SJSA1 (cell line): ENCODE data around the gene OCSTAMP. TPM values are rescaled to one million over a fixed set of nuclear protein-coding genes. Genes with fewer than 3 reads are reported as not detected.

ENCODE experiments used
- DNase-seq, 2 experiments: peaks; one replicate each; pipeline ENCODE4 v3.0.0-alpha.2; 2015 to 2020; ENCODE audit warnings: low spot score in 2 of 2, low read depth in 1 of 2
- H3K27ac ChIP-seq: fragments of 250-450 bp; sonication (Bioruptor Pico); 2 replicates; pipeline ENCODE4 v1.5.1; 2020; ENCODE audit warnings: mild to moderate bottlenecking, moderate library complexity
- H3K27me3 ChIP-seq: fragments of 250-450 bp; sonication (Bioruptor Pico); replicated peaks from 2 replicates; pipeline ENCODE4 v1.5.1; 2020; ENCODE audit warnings: mild to moderate bottlenecking, moderate library complexity
- H3K36me3 ChIP-seq: fragments of 250-450 bp; sonication (Bioruptor Pico); 2 replicates; pipeline ENCODE4 v1.5.1; 2020; ENCODE audit warnings: mild to moderate bottlenecking
- H3K4me1 ChIP-seq: fragments of 250-450 bp; sonication (Bioruptor Pico); replicated peaks from 2 replicates; pipeline ENCODE4 v1.6.1; 2021; ENCODE audit warnings: mild to moderate bottlenecking
- H3K4me3 ChIP-seq: fragments of 250-450 bp; sonication (Bioruptor Pico); 2 replicates; pipeline ENCODE4 v1.5.1; 2020; ENCODE audit warnings: mild to moderate bottlenecking
- H3K9me3 ChIP-seq: fragments of 250-450 bp; sonication (Bioruptor Pico); replicated peaks from 2 replicates; pipeline ENCODE4 v1.5.1; 2020; ENCODE audit warnings: mild to moderate bottlenecking
- total RNA-seq: library from RNA; depleted of rRNA; stranded (reverse); fragments of >200 nt; shearing (Covaris generic); gene quantifications from 2 replicates; pipeline ENCODE4 v1.2.3, GENCODE V29; 2014

OCSTAMP gene
- total RNA-seq, 1 experiment from 2014 or later = not detected

DNA sequence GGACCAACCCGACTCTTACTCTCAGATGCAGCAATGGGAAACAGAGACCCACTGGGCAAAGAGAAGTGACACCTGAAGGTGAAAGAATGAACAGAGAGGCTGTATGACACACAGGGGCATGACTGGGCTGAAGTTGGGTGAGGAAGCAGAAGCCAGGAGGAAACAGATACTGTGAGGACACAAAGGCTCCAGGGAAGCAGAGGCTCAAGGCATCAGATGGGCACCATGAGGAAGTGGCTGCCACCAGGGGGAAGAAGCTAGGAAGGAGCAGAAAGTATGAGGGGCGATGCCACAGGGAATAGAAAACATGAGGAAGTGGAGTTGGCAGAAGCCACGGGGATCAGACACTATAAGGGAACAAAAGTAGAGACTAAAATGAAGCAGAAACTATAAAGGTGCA is 30.9 kb upstream of the OCSTAMP start:
- Histone ChIP-seq H3K27me3 (no peaks in the 10 kb centered on the region), H3K9me3 (no peaks in the 10 kb centered on the region), H3K27ac (no peak overlapping the region), H3K4me3 (no peak overlapping the region), H3K4me1 (no peaks in the 10 kb centered on the region), H3K36me3 (no peaks in the 10 kb centered on the region)
- DNase-seq = no peak

DNA sequence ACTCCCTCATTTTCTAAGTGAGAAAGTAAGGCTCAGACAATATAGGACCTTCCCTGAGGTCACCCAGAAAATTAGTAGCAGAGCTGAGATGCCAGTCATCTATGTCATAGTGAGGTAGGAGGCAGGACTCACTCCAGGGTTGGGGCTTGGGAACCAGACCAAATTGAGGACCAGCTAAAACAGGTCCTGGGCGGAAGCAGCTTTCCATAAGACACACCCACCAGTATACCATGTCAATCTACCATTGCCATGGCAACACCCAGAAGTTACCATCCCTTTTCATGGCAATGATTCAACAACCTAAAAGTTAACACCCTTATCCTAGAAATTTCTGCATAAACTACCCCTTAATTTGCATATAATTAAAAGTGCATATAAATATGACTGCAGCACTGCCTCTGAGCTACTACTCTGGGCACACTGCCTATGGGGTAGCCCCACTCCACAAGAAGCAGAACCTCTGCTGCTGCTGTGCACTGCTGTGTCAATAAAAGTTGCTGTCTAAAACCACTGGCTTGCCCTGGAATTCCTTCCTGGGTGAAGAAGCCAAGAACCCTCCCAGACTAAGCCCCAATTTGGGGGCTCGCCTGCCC is 30.3 kb upstream of the OCSTAMP start:
- no peaks in the 10 kb centered on the region for H3K36me3 ChIP-seq
- H3K27ac ChIP-seq = no peak overlapping the region
- no peak overlapping the region for H3K4me3 ChIP-seq
- DNase-seq = no peak
- no peaks in the 10 kb centered on the region for H3K4me1 ChIP-seq
- H3K9me3 ChIP-seq = no peaks in the 10 kb centered on the region
- no peaks in the 10 kb centered on the region for H3K27me3 ChIP-seq

DNA sequence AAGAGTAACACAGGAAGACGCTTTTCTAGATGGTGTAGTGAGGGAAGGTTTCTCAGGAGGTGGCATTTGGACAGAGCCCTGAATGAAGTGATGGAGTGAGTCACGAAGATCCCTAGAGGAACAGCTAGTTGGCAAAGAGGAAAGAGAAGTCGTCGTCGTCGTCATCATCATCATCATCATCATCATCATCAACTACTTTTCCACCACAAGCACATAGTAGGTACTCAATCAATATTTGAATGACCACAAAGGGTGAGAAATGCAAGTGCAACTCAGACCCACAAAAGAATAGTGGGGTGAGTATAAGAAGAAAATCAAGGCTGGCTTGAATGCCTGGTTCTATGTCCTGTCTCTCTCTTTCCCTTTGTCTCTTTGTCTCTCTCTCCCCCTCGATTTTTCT is 28.3 kb upstream of the OCSTAMP start:
- H3K9me3 ChIP-seq = no peaks in the 10 kb centered on the region
- no peak overlapping the region for H3K4me3 ChIP-seq
- no peaks in the 10 kb centered on the region for H3K27me3 ChIP-seq
- H3K4me1 ChIP-seq = no peaks in the 10 kb centered on the region
- no peak overlapping the region for H3K27ac ChIP-seq
- no peak for DNase-seq
- no peaks in the 10 kb centered on the region for H3K36me3 ChIP-seq

DNA sequence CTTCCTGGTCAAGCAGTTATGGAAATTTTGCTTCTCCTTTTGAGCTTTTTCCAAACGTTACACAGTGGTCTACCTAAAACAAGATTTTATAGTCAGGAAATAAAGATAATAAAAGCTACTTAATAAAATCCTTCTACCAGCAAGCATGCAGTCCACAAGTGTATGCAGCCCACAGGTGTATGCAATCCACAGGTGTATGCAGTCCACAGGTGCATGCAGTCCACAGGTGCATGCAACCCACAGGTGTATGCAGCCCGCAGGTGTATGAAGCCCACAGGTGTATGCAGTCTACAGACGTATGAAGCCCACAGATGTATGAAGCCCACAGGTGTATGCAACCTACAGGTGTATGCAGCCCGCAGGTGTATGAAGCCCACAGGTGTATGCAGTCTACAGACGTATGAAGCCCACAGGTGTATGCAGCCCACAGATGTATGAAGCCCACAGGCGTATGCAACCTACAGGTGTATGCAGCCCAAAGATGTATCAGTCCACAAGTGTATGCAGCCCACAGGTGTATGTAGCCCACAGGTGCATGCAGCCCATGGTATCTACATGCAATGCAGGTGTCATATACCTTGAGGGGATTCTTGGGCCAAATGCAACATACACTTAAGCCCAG is 26.4 kb upstream of the OCSTAMP start:
- Histone ChIP-seq H3K9me3 (no peaks in the 10 kb centered on the region), H3K4me1 (no peaks in the 10 kb centered on the region), H3K4me3 (no peak overlapping the region), H3K27me3 (no peaks in the 10 kb centered on the region), H3K36me3 (no peaks in the 10 kb centered on the region), H3K27ac (no peak overlapping the region)
- DNase-seq = no peak

DNA sequence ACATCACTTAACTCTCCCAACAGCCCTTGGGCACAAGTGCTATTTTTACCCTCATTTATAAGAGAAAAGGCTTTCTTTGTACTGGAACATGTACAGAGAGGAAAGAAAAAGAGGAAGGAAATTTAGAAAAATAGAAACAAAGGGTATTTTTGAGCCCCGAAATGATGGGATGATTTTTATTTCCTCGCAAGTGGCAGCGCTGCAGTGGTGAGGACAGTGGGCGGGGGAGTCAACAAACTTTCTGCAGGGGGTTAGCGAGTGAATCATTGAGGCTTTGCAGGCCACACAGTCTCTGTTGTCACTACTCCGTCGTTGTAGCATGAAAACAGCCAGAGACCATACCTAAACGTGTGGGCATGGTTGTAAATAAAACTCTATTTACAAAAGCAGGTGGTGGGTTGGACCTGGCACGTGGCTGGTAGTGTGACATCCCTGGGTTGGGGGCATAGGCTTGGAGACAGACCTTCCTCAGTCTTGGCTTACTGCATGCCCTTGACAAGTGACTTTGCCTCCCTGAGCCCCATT is 25.5 kb upstream of the OCSTAMP start:
- H3K9me3 ChIP-seq = no peaks in the 10 kb centered on the region
- no peak for DNase-seq
- H3K4me3 ChIP-seq = no peak overlapping the region
- no peaks in the 10 kb centered on the region for H3K36me3 ChIP-seq
- H3K4me1 ChIP-seq = no peaks in the 10 kb centered on the region
- peaks cover 4% of the 10 kb centered on the region; the same call in 1 of the 2 replicates for H3K27me3 ChIP-seq
- no peak overlapping the region for H3K27ac ChIP-seq

DNA sequence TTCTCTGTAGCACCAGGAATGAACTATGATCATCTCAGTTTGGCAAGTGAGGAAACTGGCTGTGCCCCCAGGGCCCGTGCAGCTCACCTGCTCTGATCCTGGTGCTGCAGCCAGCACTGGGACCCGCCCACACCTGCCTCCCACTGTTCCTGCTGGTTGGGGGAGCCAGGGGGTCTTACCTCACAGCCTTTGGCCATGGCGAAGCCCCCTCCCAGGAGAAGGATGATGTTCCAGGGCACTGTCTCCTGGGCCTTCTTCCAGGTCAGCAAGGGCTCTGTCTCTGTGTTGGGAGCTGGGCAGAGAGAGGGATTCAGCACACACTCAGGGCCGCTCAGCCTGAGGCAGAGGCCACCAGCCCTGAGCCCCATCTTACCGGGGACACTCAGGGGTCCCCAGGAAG is 24.9 kb upstream of the OCSTAMP start:
- no peaks in the 10 kb centered on the region for H3K9me3 ChIP-seq
- no peaks in the 10 kb centered on the region for H3K4me1 ChIP-seq
- H3K27ac ChIP-seq = no peak overlapping the region
- no peak for DNase-seq
- H3K4me3 ChIP-seq = no peak overlapping the region
- H3K27me3 ChIP-seq = peaks cover 9% of the 10 kb centered on the region; the same call in 1 of the 2 replicates
- no peaks in the 10 kb centered on the region for H3K36me3 ChIP-seq

DNA sequence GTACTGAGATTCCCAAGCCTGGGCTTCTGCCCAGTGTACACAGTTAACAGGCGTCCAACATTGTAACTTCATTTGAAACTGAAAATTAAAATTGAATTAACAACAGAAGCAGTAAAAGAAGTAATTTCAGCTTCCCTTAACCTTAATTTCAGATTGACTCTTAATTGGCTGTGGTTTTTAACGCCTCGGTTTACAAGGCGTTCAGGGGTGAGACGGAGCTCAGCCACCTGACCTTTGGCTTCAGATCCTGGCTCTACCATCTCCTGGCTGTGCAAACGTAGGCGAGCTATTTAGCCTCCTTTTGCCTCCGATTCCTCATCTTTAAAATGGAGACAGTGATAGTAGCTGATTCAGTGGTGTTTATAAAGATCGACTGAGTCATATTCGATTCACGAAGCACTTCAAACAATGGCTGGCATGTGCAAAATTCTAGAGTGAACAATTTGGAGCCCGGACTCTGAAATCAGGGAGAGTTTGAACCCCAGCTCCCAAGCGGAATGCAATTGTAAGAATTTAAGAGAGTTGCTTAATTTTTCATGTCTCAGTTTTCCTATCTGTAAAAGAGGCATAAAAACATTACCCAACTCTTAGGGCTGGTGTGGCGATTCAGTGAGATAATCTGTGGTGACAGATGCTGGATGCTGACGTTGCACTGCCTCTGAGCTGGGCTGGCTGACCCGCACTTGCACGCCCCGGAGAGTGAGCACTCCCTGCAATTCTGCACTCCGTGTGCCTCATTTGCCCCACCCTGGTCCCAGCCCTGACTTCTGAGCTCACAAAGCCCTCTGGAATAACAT is 23.5 kb upstream of the OCSTAMP start:
- H3K27ac ChIP-seq = no peak overlapping the region
- H3K4me3 ChIP-seq = no peak overlapping the region
- H3K27me3 ChIP-seq = peaks cover 15% of the 10 kb centered on the region
- H3K36me3 ChIP-seq = no peaks in the 10 kb centered on the region
- no peaks in the 10 kb centered on the region for H3K4me1 ChIP-seq
- DNase-seq = peak in 1 of 2 experiments; percentile 3
- no peaks in the 10 kb centered on the region for H3K9me3 ChIP-seq

DNA sequence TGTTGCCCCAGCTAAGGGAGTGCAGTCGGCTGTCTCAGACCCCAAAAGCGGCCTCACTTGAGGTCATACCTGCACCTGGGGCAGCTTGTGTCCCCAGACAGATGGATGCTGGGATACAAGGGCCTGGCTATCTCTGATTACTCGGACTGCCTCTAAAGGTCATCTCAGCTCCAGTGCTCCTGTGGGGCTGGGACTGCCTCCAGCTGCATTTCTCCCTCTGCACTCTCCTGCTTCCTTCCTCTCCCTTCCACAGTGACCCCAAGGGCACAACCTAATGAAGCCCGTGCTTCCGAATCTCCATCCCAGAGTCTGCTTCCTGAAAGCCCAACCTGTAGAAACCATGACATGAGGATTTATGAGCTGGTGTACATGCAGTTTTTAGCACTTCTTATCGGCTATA is 22.8 kb upstream of the OCSTAMP start:
- Histone ChIP-seq H3K27ac (no peak overlapping the region), H3K4me3 (no peak overlapping the region)
- DNase-seq = no peak

DNA sequence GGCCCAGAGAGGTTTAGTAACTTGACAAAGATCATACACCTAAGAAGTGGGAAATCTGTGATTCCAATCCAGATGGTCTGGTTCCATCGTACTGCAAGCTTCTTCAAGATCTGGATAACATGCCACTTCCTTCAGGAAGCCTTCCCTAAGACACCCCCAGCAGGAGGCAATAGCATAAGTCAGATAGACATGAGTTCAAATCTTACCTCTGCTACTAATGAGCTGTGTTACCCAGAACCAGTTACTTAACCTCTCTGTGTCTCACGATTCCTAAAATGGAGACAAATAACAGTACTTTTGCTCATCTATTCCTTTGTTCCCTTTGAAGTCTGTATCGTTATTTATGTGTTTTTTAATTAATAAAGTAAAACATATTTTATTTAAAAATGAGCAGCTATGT is 22.3 kb upstream of the OCSTAMP start:
- Histone ChIP-seq H3K36me3 (no peaks in the 10 kb centered on the region), H3K27ac (no peak overlapping the region), H3K27me3 (peaks cover 18% of the 10 kb centered on the region), H3K9me3 (no peaks in the 10 kb centered on the region), H3K4me3 (no peak overlapping the region), H3K4me1 (no peaks in the 10 kb centered on the region)
- DNase-seq = no peak

More for the DNA sequence above, 22.8 kb upstream of the OCSTAMP start:
- no peaks in the 10 kb centered on the region for H3K4me1 ChIP-seq
- H3K36me3 ChIP-seq = no peaks in the 10 kb centered on the region
- no peaks in the 10 kb centered on the region for H3K9me3 ChIP-seq
- H3K27me3 ChIP-seq = peaks cover 18% of the 10 kb centered on the region

DNA sequence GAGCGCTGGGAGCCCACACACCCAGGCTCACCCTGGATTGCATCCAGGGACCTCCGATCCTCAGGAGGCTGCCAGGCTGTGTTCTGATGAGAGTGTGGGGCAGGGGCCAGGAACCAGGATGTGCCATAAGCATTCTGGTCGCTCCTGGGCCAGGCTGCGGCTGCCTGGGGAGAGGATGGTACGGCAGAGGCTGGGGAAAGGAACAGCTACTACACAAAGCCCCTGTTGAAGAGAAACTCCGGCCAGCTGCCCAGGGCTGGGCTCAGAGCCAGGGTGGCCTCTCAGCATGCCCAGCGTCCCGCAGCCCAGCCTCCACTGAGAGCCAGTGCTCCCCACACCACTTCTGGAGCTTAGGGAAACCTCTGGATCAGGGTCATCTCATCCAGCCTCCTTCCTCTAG is 21.7 kb upstream of the OCSTAMP start:
- Histone ChIP-seq H3K4me3 (no peak overlapping the region), H3K9me3 (no peaks in the 10 kb centered on the region), H3K4me1 (no peaks in the 10 kb centered on the region), H3K27ac (no peak overlapping the region), H3K27me3 (peaks cover 18% of the 10 kb centered on the region), H3K36me3 (no peaks in the 10 kb centered on the region)
- no peak for DNase-seq

DNA sequence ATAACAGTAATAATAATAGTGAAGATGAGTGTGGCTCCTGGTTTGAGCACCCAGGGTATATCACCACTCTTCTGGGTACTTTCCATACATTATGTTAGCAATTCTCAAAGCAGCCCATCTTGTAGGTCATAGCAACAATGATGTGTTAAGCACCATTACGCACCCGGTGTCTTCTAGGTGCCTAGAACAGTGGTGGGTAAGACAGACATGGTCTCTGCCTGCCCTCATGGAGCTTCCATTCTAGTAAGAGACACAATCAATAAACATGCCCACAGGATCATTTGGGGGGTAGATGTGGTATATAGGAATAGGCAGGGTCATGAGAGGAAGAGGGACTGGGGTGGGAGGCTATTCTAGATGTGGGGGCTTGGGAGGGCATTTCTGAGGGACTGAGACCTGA is 21.0 kb upstream of the OCSTAMP start:
- no peaks in the 10 kb centered on the region for H3K4me1 ChIP-seq
- H3K9me3 ChIP-seq = no peaks in the 10 kb centered on the region
- peaks cover 18% of the 10 kb centered on the region for H3K27me3 ChIP-seq
- no peak overlapping the region for H3K4me3 ChIP-seq
- H3K27ac ChIP-seq = no peak overlapping the region
- no peaks in the 10 kb centered on the region for H3K36me3 ChIP-seq
- no peak for DNase-seq

DNA sequence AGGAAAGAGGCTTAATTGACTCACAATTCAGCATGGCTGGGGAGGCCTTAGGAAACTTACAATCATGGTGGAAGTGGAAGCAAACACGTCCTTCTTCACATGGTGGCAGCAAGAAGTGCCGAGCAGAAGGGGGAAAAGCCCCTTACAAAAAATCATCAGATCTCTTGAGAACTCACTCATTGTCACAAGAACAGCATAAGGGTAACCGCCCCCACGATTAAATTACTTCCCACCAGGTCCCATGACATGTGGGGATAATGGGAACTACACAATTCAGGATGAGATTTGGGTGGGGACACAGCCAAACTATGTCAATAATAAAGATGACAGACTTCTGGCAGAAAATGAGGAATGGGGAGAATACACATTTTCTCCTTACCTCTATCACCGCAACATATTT is 20.5 kb upstream of the OCSTAMP start:
- H3K4me1 ChIP-seq = no peaks in the 10 kb centered on the region
- H3K9me3 ChIP-seq = no peaks in the 10 kb centered on the region
- DNase-seq = no peak
- no peak overlapping the region for H3K4me3 ChIP-seq
- peaks cover 18% of the 10 kb centered on the region for H3K27me3 ChIP-seq
- no peak overlapping the region for H3K27ac ChIP-seq
- H3K36me3 ChIP-seq = no peaks in the 10 kb centered on the region

DNA sequence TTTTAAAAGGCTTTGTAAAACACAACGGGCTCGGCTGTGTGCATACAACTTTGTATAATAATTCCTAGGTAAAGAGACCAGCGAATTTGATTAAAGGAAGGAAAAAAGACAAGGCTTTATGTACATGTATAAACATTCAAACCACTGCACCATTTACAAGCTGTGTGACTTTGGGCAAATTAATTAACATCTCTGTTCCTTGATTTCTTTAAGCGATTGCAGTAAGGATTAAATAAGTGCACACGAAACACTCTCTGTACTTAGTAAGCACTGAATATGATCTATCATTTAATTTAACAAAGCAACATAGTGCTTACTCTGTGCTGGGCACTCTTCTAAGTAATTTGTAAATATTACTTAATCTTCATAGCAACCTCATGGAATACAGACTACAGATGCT is 19.5 kb upstream of the OCSTAMP start:
- Histone ChIP-seq H3K27me3 (peaks cover 18% of the 10 kb centered on the region), H3K36me3 (no peaks in the 10 kb centered on the region), H3K4me3 (no peak overlapping the region), H3K27ac (no peak overlapping the region), H3K4me1 (no peaks in the 10 kb centered on the region), H3K9me3 (no peaks in the 10 kb centered on the region)
- no peak for DNase-seq

DNA sequence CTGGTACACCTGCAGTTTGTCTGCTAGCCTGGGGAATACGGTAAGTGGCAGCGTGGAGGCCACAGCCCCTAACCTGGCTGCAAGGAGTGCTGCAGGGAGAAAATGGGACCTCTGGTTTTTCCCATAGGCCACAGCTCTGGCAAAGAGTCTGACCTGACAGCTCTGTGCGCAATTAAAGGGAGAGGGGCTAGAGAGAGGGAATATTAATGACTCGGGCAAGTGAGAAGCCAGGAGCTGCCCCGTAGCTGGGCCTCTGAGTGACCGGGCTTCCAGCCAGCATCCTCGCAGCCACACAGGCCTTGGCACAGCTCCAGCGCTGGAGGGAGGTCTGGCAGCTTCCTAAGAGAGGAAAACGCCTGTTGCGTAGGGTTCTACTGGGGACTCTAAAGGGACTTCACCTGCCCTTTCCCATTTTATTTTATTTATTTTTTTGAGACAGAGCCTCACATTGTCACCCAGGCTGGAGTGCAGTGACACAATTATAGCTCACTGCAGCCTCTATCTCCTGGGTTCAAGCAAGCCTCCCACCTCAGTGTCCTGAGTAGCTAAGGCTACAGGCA is 18.2 kb upstream of the OCSTAMP start:
- H3K27ac ChIP-seq = no peak overlapping the region
- peak in 1 of 2 experiments; percentile 6 for DNase-seq
- no peak overlapping the region for H3K4me3 ChIP-seq
- H3K36me3 ChIP-seq = no peaks in the 10 kb centered on the region
- H3K27me3 ChIP-seq = peaks cover 18% of the 10 kb centered on the region
- no peaks in the 10 kb centered on the region for H3K9me3 ChIP-seq
- H3K4me1 ChIP-seq = no peaks in the 10 kb centered on the region
